ENCODE results near the gene LDB2.

LDB2 gene

DNA sequence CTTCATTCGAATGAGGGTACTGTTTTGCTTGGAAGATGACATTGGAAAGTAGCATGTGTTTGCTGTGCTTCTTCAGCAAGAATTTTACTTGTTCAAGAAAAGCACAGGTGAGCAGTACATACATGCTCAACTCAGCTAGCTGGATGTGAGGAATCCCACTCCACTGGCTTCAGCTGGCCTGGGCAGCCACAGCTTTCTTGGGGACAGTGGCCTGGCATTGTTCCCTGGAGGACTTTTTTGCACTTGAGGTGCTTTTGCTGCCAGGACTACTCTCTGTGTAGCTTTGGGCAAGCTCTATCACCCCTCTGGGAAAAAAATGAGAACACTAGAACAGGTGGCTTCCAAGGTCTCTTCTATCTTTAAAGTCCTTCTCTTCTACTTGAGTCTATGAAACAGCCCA is 184.3 kb downstream of the LDB2 start:
- no peak for DNase-seq

DNA sequence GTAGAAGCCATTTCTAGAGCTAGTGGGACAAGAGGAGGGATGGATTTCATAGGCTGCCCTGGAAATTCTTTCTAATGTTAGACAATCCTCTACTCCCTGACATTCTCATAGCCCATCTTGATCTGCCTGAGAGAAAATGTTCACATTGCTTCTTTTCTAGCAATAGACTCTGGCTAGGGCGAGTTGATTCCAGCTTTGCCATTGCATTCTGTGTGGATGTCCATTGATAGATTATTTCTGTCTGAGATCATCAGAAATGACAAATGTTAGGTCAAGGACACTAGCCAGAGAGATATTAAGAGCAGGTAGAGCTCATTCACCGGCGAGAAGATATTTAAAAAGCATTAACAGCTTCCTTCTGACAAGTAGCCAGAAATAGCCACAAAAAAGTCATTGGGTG is 184.7 kb downstream of the LDB2 start:
- no peak for DNase-seq

DNA sequence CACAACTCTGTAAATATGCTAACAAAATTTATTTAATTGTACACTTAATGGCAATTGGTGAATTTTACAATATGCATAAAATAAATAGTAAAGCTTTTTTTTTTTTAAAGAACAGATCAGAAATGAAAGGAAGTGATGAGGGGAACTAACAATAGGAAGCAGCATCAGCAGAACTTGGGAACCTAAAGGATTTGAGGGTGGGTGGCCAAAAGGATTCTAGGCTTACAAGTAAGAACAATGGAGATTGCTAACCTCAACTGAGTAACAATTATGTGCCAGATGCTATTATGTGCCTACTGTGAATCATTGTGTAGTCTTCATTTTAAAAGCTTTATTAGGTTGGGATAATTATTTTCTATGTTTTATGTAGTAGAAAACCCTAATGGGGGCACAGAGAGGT is 185.2 kb downstream of the LDB2 start:
- no peak for DNase-seq

DNA sequence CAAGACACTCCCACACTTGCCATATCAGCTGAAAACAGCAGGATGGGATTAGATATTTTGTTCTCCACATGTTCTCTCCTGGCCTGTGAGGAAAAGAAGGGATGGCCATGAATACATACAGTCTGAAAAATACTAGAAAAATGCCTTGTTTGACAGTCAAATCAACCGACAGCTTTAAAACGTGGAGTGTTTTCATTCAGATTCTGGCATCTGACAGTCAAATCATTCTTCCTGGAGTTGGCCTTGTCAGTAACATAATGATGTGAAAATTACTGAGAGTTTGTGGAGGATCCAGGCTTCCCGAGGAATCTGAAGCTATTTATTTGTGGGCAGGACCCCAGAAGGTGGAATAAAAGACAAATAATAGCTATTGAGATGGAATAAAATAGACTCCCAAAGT is 188.2 kb downstream of the LDB2 start:
- no peak for DNase-seq

DNA sequence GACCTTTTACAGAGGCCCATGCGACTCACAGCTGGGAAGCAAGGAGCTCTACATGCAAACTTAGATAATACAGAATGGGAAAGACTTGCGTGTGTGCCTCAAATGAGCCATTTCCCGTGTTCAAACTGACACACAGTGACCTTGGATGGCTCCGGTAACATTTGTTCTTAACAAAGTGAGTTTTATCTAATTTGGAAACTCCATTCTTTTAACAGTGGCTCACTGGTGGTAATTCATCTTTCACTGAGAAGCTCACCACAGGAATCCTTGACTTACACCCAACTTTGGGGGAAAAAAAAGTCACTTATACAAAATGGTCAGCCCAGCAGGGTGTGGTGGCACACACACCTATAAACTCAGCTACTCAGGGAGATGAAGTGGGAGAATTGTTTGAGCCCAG is 190.6 kb downstream of the LDB2 start:
- no peak for DNase-seq

DNA sequence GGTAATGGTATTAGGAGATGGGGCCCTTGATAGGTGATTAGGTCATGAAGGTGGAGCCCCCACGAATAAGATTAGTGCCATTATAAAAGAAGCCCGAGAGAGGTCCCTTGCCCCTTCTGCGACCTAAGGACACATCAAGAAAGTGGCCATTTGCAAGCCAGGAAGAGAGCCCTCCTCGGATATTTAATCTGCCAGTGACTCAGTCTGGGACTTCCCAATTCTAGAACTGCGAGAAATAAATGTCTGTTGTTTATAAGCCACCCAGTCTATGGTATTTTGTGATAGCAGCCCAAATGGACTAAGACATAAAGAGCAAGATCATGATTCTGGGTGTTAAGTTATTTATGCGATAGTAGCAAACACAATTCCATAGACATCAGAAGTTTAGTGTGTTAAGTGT is 192.2 kb downstream of the LDB2 start:
- no peak for DNase-seq

DNA sequence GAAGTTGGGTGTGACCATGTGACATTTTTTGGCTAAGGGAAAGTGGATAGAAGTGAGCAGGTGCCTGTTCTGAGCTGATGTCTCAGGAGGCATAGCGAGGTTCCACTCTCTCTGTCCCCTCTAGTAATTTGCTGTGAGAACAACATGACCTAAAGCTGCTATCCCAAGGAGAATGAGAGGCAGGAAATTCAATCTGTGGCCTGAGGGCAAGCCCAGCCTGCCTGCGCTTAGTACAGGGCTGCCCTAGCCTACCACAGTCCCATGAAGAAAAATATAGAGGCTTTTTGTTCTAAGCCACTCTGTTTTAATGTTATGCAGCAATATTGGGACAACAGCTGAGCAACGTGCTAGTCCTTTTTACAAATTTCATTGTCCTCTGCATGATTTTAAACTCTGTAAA is 193.1 kb downstream of the LDB2 start:
- DNase-seq: no peak

DNA sequence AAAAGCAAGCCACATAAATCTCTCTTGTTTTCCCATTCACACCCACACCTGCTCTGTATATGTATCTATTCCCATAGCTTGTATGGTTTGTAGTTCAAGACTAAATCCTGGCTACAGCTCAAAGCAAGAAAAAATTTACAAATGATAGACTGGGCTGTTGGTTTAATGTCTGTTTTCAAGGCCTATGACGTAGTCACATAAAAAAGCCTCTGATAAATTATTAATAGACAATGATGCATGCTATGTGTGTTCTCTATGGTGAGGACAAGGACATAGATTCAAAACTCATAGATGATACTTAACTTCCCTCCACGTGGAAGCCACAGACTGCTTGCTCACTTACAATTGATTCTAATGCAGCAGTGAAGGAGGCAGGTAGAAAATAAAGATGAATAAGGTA is 194.0 kb downstream of the LDB2 start:
- DNase-seq: no peak

DNA sequence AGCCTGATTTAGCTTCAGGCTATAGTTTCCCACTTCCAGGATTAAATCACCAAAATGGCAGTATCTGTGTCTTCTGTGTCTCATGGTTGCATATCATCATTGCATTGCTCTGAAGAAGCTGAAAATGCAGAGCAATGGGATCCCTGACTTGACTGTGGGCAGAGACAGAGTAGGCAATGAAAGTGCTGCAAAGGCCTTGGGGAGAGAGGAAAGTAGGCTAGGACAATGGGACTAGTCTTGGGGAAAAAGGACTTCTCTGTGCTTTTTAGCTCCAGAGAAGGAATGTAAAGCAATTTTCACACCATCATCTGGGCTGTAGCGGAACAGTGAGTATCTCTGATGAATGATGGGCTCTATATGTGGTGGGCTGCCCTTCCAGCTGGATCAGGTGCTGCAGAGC is 202.5 kb downstream of the LDB2 start:
- no peak for DNase-seq

DNA sequence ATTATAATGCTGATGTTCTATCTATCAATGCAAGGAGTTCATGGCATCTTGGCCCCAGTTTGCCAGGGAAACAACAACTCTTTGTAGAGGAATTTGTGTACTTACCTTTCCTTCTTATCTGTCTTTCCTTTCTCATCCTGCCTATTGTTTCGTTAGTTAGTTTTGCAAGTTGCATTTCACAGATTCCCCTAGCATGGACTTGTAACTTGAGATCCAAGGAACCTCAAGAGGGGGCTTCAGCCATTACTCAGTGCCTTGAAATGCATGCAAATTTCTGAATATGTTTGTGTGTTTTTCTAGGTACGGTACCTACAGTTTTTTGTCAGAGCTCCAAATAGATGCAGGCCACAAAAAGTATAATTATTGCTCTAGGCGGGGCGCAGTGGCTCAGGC is 203.6 kb downstream of the LDB2 start:
- no peak for DNase-seq

DNA sequence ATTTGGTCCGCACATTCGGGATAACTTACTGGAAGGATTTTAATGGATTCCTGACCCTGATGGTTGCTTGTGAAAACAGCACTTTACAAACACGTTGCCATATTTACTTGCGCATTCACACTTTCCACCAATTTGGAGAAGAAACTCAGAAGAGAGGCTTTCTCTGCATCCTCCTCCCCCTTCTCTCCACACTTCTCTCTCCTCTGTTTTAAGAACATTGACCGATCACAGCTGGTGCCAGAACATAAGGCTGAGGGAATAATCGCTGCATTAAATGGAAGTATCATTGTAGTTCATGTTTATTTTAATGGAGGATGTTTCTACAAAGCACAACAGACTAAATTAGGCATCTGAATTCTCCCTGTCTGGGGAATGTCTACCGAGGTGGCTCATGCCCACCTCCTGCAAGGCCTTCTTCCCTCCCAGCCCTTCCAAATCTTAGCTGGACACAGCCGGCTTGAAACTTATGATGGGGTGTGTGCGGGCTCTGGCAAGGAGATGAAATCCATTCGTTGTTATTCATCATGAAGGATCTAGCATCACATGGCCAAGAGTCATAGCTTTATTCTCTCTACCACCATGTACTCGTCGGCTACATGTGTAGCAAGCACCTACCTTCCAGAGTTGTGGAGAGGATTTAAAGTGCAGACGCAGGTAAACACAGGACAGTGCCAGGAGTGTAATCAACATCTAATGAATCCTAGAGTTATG is 204.1 kb downstream of the LDB2 start:
- no peak for DNase-seq

DNA sequence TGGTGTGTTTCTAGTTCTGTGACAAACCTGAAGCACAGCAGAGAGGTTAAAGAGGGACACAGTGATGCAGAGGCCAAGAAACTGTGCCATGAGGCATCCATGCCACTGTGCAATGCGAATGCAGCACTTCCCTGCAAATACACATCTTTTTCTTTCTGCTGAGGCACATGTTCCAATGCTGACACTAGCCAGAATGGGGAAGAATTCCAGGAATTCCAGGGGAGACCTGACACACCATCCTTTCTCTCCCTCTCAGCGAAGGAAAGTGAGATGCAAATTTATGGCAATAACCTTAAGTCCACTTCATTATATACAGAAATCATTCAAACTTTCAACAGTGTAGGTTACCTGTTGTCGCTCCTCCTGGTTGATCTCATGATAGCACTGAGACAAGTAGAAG is 204.8 kb downstream of the LDB2 start:
- no peak for DNase-seq

DNA sequence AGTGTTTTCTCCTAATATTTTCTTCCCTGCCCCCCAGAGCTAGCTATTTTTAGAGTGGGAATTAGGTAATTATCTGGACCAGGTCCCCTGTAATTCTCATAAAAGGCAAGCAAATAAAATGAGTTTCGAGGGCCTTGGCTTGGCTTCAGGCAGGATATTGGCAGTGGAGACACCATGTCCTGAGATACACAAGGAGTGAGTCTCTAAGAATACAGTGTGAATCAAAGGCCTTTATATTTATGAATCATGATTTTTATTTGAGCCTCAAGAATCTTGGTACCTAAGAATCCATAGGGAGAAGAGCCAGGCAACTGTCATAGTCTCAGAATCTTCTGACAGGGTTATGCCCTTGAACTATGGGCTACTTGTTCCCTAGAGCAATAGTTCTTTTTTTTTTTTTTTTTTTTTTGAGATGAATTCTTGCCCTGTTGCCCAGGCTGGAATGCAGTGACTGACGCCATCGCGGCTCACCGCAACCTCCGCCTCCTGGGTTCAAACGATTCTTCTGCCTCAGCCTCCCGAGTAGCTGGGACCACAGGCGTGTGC is 205.4 kb downstream of the LDB2 start:
- DNase-seq: no peak

DNA sequence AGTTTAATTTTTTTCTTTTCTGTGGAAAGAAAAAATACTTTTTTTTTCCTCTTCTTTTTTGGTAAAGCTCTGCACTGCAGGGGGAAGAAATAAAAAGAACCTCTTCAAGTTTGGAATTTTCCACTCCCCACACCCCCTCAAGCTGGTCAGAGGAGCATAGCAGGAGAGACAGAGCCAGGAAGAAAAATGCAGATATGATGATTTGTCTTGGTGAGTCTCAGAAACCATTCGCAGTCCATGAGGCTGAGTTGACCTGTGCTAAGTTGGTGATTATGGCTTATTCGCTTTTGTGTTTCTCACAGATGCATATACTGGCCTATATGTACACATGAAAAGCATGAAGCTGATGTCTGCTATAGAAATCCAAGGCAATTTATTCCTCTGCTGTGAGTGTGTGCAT is 205.9 kb downstream of the LDB2 start:
- no peak for DNase-seq

DNA sequence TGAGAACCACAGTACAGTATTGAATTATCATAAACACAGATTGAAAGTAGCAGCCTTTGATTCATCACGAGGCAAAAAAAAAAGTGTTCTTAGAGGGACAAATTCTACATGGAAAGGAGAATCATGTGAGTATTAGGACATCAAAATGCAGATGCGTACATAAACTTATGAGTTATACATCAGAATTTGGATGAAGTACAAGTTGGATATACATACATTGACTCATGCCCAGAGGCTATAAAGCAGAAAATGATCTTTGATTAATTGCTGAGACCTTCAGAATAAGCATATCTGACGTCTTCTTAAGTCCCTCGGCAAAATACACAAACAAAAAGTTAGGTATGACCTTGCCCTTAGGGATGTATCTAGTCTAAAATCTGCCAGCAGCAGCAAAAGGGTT is 206.4 kb downstream of the LDB2 start:
- no peak for DNase-seq

DNA sequence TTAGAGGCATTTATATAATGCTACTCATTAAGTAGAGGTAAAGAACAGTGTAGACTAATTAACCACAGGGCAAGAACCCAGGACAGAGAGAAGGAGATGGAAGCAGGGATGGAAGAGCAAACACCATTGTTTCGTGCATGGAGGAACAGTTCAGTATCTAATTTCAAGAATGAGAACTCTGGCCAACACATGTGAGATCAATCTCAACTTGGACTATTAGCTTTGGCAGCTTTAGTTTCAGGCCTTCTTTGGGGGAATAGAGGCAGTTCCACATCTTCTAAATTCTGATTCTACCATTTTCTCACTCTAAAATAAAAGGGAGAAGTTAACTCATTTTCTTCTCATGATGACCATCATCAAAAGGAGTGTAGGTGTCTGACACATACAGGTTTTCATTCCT is 207.0 kb downstream of the LDB2 start:
- DNase-seq: no peak

DNA sequence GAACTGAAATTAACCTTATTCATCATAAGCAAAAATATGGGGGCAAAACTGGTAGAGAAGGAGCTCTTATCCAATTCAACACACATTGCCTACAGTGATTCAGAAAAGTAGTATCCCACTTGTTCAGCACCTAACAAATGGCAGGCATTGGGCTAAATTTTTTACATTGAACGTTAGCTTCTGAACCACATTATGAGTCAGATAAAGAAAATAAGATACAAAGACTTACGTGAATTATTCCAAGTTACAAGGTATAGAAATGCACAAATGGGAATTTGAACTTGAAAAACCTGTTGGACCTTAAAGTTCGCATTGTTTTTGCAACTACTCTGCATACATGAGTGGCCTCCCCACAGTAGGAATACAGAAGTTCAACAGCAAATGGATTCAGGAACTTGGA is 210.6 kb downstream of the LDB2 start:
- DNase-seq: no peak

DNA sequence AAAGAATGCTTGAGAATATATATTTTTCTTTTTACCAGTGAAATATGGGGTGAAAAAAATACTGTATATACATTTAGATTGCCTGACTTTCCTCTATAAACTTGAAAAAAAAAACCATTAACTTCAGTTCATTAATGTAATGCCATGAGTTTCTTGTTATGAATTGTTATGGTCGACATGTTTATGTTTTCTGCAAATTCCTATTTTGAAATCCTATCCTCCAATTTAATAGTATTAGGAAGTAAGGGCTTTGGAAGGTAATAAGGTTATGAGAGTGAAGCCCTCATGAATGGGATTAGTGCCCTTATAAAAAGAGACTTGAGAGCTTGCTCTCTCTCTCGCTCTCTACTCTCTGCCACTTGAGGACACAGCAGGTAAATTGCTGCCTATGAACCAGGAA is 211.4 kb downstream of the LDB2 start:
- DNase-seq: no peak

DNA sequence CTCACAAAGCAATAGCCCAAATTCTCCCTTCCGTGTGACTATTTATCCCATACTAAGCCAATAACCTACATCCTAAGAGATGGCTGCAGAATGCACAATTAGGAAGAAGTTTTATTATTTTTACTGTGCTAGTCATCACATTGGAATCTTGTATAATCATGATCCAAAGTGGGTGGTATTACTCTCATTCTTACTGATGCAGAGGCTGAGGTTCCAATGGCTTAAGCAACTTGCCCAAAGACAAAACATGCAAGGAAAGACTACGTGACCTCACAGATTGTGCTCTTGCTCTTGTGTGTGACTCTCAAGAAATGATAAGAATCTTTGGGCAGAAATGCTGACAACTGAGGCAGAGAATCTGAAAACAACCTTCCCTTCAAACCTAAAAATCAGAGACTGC is 212.2 kb downstream of the LDB2 start:
- no peak for DNase-seq

DNA sequence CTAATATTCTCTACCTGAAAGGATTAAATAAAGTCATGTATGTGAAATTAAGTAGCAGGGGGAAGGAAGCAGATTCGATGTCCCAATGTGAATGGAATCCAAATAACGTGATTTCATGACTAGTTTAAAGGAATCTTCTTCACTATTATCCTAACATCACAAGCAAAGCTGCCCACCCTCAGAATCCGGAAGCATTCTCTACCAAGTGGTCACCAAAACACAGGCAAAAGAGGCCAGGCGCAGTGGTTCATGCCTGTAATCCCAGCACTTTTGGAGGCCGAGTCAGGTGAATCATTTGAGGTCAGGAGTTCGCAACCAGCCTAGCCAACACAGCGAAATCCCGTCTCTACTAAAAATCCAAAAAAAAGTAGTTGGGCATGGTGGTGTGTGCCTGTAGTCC is 212.9 kb downstream of the LDB2 start:
- no peak for DNase-seq

DNA sequence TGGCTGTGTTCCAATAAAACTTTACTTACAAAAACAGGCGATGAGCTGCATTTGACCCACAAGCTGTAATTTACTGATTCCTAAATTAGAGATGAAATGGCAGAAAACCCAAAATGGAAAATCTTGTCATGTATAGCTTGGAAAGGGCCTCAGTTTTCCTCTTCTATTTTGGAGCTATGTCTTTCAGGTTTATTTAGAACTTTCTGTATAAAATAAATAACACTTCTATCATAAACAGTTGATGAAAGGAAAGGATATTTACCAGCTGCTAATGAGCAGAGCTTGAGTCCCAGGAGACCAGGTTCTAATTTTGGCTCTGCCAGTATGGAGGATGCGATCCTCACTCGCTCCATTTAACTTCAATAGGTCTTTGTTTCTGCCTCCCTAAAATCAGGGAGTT is 213.5 kb downstream of the LDB2 start:
- DNase-seq: no peak

DNA sequence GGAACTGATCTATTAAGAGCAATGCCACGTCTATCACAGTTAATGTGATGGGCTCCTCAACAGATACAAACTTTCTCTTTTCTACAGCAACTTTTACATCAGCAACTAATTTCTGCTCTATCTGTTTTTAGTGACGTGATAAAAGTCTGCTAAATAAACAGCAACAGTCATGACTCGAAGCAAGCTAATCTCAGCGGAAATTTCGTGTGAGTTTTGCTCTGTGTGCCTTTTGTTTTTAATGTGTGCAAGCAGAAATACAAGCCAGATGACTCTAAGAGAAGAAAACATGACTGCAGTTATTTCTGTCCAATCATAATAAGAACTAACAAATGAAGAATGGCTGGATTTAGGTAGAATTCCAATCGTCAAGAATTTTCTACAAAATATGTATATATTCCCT is 214.3 kb downstream of the LDB2 start:
- DNase-seq: no peak

DNA sequence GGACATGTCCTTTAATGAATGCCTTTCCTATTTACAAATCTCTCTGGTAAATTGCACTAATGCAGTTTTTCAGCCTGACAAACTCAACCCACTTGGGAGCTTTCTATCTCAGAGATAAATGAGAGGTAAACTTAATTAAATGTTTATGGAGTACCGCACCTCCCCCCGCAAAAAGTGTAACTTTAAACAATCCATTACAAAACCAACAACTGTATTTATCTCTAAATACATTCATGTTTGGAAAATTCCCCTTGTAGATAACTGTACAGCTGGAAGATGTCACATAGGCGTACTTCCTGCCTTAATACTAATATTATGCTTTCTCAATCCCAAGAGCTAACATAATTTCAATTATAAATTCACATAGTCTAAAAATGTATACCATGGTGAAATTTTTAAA is 215.5 kb downstream of the LDB2 start:
- DNase-seq: no peak

DNA sequence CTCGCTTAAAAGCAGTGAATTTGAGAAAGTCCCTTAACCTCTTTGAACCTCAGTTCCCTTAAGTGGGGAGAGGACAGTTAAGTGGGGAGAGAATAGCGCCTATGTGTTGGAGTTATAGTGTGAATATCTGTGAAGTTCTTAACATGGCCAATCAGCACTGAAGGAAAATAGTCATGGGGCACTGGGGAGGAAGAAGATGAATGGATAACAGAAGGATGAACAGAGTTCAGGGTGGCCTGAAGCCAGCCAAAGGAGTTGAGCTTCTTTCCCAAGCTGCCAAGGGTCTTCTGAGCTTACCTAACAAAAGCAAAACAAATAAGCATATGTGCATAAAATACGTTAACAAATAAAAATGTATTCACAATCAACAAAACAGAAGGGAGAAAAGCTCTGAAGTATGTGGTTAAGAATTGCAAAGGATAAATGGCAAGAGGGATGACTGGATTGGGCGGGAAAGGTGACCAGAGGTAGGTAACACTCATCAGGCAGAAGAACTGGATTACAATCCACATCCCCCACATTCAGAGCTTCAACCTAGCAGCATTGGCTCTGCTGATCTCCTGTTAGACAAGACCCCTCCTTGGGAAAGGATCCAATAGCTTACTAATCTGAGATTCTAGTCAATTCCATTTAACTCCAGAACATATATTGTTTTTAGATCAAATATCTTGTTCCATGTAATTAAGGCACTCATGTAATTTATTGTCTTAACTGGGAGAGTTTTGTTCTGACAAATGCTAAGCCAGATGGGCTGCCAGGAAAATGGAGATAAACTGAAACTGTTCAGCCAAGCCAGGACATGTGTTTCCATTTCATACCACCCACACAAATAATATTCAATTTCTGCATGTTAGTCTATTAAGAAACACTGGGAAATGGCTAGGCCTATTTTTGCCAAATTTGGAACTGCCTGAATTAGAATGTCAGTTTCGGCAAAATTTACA is 221.2 kb downstream of the LDB2 start:
- DNase-seq: no peak
